ENCODE measurements around the gene STK11. TPM values are rescaled to one million over a fixed set of nuclear protein-coding genes. Genes with fewer than 3 reads are reported as not detected.

Gene STK11
- total RNA-seq, 1 donor from 2014 or later = 61.3 TPM

GRCh38 chr19:1238369-1239303 is 33.1 kb downstream of the STK11 start:
- Mint-ChIP-seq H3K27ac (ENCODE audit: unreplicated experiment) (peak overlapping the region; percentile 63), H3K27me3 (ENCODE audit: unreplicated experiment) (no peaks in the 10 kb centered on the region), H3K4me3 (ENCODE audit: unreplicated experiment) (peak overlapping the region; percentile 72), H3K4me1 (ENCODE audit: unreplicated experiment) (peaks cover 32% of the 10 kb centered on the region), H3K36me3 (ENCODE audit: unreplicated experiment) (no peaks in the 10 kb centered on the region), H3K9me3 (ENCODE audit: unreplicated experiment) (no peaks in the 10 kb centered on the region)
- no peak for TF ChIP-seq CTCF (IDR thresholded peaks at IDR 0.05)
- no peak for DNase-seq (ENCODE audit: extremely low spot score, unreplicated experiment)

GRCh38 chr19:1239420-1239795 is 33.8 kb downstream of the STK11 start:
- Mint-ChIP-seq H3K9me3 (ENCODE audit: unreplicated experiment) (no peaks in the 10 kb centered on the region), H3K27ac (ENCODE audit: unreplicated experiment) (peak overlapping the region; percentile 63), H3K27me3 (ENCODE audit: unreplicated experiment) (no peaks in the 10 kb centered on the region), H3K4me1 (ENCODE audit: unreplicated experiment) (peaks cover 32% of the 10 kb centered on the region), H3K4me3 (ENCODE audit: unreplicated experiment) (peak overlapping the region; percentile 59), H3K36me3 (ENCODE audit: unreplicated experiment) (no peaks in the 10 kb centered on the region)
- TF ChIP-seq CTCF (IDR thresholded peaks at IDR 0.05) = no peak
- DNase-seq (ENCODE audit: extremely low spot score, unreplicated experiment) = no peak

- DNase-seq (ENCODE audit: extremely low spot score, unreplicated experiment) = peak; percentile 97
- H3K4me1 Mint-ChIP-seq (ENCODE audit: unreplicated experiment) = peaks cover 36% of the 10 kb centered on the region
- H3K36me3 Mint-ChIP-seq (ENCODE audit: unreplicated experiment) = no peaks in the 10 kb centered on the region
- no peaks in the 10 kb centered on the region for H3K27me3 Mint-ChIP-seq (ENCODE audit: unreplicated experiment)
- H3K9me3 Mint-ChIP-seq (ENCODE audit: unreplicated experiment) = no peaks in the 10 kb centered on the region
- no peak overlapping the region for H3K27ac Mint-ChIP-seq (ENCODE audit: unreplicated experiment)
- peak overlapping the region; percentile 59 for H3K4me3 Mint-ChIP-seq (ENCODE audit: unreplicated experiment)
- peak; percentile 96 for TF ChIP-seq CTCF (IDR thresholded peaks at IDR 0.05)
These were observed 34.5 kb downstream of the STK11 start for GRCh38 chr19:1239796-1240737.

- Mint-ChIP-seq H3K4me3 (ENCODE audit: unreplicated experiment) (peak overlapping the region; percentile 79), H3K4me1 (ENCODE audit: unreplicated experiment) (peaks cover 38% of the 10 kb centered on the region), H3K36me3 (ENCODE audit: unreplicated experiment) (no peaks in the 10 kb centered on the region), H3K27me3 (ENCODE audit: unreplicated experiment) (no peaks in the 10 kb centered on the region), H3K27ac (ENCODE audit: unreplicated experiment) (peak overlapping the region; percentile 95), H3K9me3 (ENCODE audit: unreplicated experiment) (no peaks in the 10 kb centered on the region)
- DNase-seq (ENCODE audit: extremely low spot score, unreplicated experiment) = no peak
- no peak for TF ChIP-seq CTCF (IDR thresholded peaks at IDR 0.05)
These were observed 35.3 kb downstream of the STK11 start for GRCh38 chr19:1240925-1241324.

All from osteocyte (in vitro differentiated cells).